VCaP (cell line): ENCODE results near the gene CD55.

Experiments
- H3K27ac ChIP-seq: fragments of 450-650 bp; 2 replicates; pipeline ENCODE4 v1.5.1; 2017
- TF ChIP-seq, protein P1 (sequence below): fragments of 450-650 bp; conservative IDR thresholded peaks from 2 replicates; pipeline ENCODE4 v1.5.1; 2017; ENCODE audit warnings: mild to moderate bottlenecking, moderate library complexity

CD55 gene

DNA sequence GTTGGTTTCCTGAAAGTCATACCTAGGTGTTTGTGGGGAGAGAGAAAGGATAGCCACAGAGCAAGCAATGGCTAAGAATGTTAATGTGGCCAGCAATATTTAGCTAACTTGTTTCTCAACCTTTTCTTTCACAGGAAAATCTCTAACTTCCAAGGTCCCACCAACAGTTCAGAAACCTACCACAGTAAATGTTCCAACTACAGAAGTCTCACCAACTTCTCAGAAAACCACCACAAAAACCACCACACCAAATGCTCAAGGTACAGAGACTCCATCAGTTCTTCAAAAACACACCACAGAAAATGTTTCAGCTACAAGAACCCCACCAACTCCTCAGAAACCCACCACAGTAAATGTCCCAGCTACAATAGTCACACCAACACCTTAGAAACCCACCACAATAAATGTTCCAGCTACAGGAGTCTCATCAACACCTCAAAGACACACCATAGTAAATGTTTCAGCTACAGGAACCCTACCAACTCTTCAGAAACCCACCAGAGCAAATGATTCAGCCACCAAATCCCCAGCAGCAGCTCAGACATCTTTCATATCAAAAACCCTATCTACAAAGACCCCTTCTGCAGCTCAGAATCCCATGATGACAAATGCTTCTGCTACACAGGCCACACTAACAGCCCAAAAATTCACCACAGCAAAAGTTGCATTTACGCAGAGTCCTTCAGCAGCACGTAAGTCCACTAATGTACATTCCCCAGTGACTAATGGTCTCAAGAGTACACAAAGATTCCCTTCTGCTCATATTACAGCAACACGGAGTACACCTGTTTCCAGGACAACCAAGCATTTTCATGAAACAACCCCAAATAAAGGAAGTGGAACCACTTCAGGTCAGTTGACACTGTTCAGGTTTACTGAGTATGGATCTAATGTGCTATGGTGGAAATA is 15.3 kb downstream of the CD55 start:
- no peak overlapping the region for H3K27ac ChIP-seq
- TF ChIP-seq, protein P1, sequence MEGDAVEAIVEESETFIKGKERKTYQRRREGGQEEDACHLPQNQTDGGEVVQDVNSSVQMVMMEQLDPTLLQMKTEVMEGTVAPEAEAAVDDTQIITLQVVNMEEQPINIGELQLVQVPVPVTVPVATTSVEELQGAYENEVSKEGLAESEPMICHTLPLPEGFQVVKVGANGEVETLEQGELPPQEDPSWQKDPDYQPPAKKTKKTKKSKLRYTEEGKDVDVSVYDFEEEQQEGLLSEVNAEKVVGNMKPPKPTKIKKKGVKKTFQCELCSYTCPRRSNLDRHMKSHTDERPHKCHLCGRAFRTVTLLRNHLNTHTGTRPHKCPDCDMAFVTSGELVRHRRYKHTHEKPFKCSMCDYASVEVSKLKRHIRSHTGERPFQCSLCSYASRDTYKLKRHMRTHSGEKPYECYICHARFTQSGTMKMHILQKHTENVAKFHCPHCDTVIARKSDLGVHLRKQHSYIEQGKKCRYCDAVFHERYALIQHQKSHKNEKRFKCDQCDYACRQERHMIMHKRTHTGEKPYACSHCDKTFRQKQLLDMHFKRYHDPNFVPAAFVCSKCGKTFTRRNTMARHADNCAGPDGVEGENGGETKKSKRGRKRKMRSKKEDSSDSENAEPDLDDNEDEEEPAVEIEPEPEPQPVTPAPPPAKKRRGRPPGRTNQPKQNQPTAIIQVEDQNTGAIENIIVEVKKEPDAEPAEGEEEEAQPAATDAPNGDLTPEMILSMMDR, result no peak

DNA sequence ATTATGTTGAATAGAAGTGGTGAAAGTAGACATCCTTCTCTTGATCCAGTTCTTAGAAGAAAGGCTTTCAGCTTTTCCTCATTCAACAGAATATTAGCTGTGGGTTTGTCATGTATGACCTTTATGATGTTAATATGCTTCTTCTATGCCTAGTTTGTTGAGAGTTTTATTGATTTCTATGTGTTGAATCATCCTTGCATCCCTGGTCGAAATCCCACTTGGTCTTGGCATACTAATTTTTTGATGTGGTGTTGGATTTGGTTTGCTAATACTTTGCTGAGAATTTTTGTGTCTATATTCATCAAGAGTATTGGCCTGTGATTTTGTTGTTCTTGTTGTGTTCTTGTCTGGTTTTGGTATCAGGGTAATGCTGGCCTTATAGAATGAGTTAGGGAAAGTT is 20.9 kb downstream of the CD55 start:
- H3K27ac ChIP-seq, result no peak overlapping the region
- TF ChIP-seq, protein P1, result no peak

DNA sequence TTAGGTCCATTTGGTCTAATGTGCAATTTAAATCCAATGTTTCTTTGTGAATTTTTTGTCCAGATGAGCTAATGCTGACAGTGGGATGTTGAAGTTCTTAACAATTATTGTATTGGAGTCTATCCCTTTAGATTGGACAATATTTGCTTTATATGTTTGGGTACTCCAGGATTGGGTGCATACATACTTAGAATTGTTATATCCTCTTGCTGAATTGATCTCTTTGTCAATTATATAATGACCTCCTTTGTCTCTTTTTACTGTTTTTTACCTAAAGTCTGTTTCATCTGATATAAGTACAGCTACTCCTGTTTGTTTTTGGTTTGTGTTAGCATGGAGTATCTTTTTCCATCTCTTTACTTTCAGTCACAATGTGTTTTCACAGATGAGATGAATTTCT is 22.2 kb downstream of the CD55 start:
- TF ChIP-seq, protein P1, result no peak
- no peak overlapping the region for H3K27ac ChIP-seq

DNA sequence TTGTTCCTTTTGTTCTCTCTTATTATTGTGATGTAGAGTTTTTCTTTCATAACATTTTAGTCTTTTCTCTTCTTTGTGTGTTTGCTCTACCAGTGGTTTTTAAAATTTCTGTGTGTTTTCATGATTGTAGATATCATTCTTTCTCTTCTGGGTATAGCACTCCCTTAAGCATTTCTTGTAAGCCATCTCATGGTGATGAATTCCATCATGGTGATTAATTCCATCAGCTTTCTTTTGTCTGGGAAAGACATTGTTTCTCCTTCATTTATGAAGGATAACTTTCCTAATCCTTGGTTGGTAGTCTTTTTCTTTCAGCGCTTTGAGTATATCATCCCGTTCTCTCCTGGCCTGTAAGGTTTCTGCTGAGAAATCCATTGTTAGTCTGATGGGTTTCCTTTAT is 22.7 kb downstream of the CD55 start:
- no peak overlapping the region for H3K27ac ChIP-seq
- TF ChIP-seq, protein P1, result no peak

- TF ChIP-seq, protein P1, result no peak
- no peak overlapping the region for H3K27ac ChIP-seq
These were observed 24.4 kb downstream of the CD55 start for GRCh38 chr1:207345644-207346477.

- TF ChIP-seq, protein P1, result no peak
- H3K27ac ChIP-seq, result no peak overlapping the region
These were observed 25.0 kb downstream of the CD55 start for GRCh38 chr1:207346513-207346912.

GRCh38 chr1:207349979-207350378 is 28.5 kb downstream of the CD55 start:
- TF ChIP-seq, protein P1, result no peak
- no peak overlapping the region for H3K27ac ChIP-seq
